ENCODE data around the gene ZBED4. TPM values are rescaled to one million over a fixed set of nuclear protein-coding genes. Genes with fewer than 3 reads are reported as not detected.

ZBED4 gene
- total RNA-seq, 1 experiment from 2014 or later, result 31.5 TPM

DNA sequence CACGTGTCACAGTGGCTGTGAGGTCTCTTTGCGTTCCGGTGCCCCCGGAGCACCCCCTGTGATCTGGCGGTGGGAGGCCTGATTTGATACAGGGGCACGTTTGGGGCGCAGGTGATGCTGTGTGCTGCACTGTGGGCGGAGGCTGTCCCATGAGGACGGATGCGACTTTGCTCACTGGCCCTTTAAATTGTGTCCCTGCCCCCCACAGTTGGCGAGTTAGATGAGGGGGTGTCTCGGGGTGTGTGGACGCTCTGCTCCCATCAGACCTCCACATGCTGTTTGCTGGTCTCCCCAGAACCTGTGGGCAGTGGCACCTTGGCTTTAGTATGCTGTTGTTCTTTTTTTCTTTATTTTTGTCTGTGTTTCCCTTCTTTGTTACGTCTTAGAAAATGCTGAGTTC lies 5.2 kb downstream of the ZBED4 start:
- H3K4me3 ChIP-seq (ENCODE audit: low read depth, low read length, poor library complexity, severe bottlenecking), result no peak overlapping the region
- ChIA-PET CTCF (no interaction called here), POLR2A (ENCODE audit: low non-redundant PET) (no interaction called here)
- H3K27ac ChIP-seq (ENCODE audit: low read depth, low read length, poor library complexity, severe bottlenecking), result no peak overlapping the region
- H3K36me3 ChIP-seq (ENCODE audit: insufficient read depth, low read length, poor library complexity, severe bottlenecking), result no peaks in the 10 kb centered on the region
- no peak for TF ChIP-seq EZH2 (IDR thresholded peaks at IDR 0.05; ENCODE audit: borderline replicate concordance, low read depth, low read length, poor library complexity, severe bottlenecking)
- TF ChIP-seq, protein P1, sequence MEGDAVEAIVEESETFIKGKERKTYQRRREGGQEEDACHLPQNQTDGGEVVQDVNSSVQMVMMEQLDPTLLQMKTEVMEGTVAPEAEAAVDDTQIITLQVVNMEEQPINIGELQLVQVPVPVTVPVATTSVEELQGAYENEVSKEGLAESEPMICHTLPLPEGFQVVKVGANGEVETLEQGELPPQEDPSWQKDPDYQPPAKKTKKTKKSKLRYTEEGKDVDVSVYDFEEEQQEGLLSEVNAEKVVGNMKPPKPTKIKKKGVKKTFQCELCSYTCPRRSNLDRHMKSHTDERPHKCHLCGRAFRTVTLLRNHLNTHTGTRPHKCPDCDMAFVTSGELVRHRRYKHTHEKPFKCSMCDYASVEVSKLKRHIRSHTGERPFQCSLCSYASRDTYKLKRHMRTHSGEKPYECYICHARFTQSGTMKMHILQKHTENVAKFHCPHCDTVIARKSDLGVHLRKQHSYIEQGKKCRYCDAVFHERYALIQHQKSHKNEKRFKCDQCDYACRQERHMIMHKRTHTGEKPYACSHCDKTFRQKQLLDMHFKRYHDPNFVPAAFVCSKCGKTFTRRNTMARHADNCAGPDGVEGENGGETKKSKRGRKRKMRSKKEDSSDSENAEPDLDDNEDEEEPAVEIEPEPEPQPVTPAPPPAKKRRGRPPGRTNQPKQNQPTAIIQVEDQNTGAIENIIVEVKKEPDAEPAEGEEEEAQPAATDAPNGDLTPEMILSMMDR (conservative IDR thresholded peaks at IDR 0.05; ENCODE audit: low read depth, low read length), result no peak
- intact Hi-C loops (cut with micrococcal nuclease; ENCODE audit: unreplicated experiment), result no loop called here
- H3K27me3 ChIP-seq (replicated peaks; ENCODE audit: insufficient read depth, low read depth, low read length, poor library complexity), result no peaks in the 10 kb centered on the region
- peaks cover 9% of the 10 kb centered on the region for H3K4me1 ChIP-seq (ENCODE audit: insufficient read depth, low read length, poor library complexity, severe bottlenecking)
- H3K9me3 ChIP-seq (ENCODE audit: low read depth, low read length, poor library complexity, severe bottlenecking), result no peaks in the 10 kb centered on the region
- no peak for DNase-seq (ENCODE audit: low spot score)
- no TSS peak for BruUV-seq (replicated peaks)

DNA sequence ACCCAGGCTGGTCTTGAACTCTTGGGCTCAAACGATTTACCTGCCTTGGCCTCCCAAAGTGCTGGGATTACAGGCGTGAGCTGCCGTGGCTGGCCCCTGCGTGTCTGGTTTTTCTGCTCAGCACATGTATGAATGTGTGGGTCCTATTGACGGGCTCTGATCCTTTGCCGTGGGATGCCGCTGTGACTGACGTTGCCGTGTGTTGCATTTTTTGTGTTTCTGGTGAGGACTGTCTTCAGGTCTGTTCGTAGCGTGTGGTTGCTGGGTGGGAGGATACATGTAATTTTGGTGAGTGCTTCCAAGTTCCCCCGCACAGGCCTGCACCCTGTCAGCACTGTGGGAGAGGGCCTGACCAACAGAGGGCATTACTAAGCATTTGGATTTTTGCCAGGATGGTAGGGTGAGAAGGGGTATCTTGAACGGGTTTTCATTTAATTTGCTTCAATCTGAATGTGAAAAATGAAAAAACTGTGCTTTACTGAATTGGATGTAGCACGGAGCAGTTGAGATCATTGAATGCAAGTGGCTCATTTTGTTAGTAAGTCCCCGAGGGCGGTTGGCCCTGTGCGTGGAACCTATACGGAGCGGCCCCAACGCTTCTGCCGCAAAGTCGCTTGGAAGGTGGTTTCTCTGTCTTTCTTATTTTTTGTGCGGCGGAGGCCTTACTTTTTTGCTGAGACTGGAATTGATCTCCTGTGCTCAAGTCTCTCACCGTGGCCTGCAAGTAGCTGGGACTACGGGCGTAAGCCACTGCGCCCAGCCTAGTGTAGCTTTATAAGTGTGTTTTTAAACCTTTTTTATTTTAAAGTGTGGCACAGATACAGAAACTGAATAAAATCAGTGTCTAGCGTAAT lies 8.2 kb downstream of the ZBED4 start:
- Histone ChIP-seq H3K4me3 (ENCODE audit: low read depth, low read length, poor library complexity, severe bottlenecking) (no peak overlapping the region), H3K4me1 (ENCODE audit: insufficient read depth, low read length, poor library complexity, severe bottlenecking) (no peaks in the 10 kb centered on the region), H3K9me3 (ENCODE audit: low read depth, low read length, poor library complexity, severe bottlenecking) (peaks cover 14% of the 10 kb centered on the region), H3K27ac (ENCODE audit: low read depth, low read length, poor library complexity, severe bottlenecking) (no peak overlapping the region), H3K36me3 (ENCODE audit: insufficient read depth, low read length, poor library complexity, severe bottlenecking) (no peaks in the 10 kb centered on the region), H3K27me3 (replicated peaks; ENCODE audit: insufficient read depth, low read depth, low read length, poor library complexity) (no peaks in the 10 kb centered on the region)
- CTCF ChIA-PET, result no interaction called here
- no peak for DNase-seq (ENCODE audit: low spot score)
- POLR2A ChIA-PET (ENCODE audit: low non-redundant PET), result no interaction called here
- TF ChIP-seq EZH2 (IDR thresholded peaks at IDR 0.05; ENCODE audit: borderline replicate concordance, low read depth, low read length, poor library complexity, severe bottlenecking), result no peak
- TF ChIP-seq, protein P1 (conservative IDR thresholded peaks at IDR 0.05; ENCODE audit: low read depth, low read length), result no peak
- intact Hi-C loops (cut with micrococcal nuclease; ENCODE audit: unreplicated experiment), result no loop called here
- BruUV-seq (replicated peaks), result no TSS peak

DNA sequence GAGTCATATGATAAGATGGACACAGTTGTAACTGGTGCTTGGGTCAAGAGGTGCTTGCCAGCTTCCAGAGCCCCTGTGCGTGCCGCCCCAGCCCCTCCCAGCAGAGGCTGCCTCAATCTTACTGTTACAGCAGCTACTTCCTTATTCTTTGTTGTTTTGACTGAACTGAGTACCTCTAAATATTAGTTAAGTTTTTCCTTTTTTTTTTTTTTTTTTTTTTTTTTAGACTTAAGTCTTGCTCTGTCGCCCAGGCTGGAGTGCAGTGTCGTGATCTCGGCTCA lies 8.8 kb downstream of the ZBED4 start:
- POLR2A ChIA-PET (ENCODE audit: low non-redundant PET), result no interaction called here
- DNase-seq (ENCODE audit: low spot score), result no peak
- Histone ChIP-seq H3K27ac (ENCODE audit: low read depth, low read length, poor library complexity, severe bottlenecking) (no peak overlapping the region), H3K27me3 (replicated peaks; ENCODE audit: insufficient read depth, low read depth, low read length, poor library complexity) (no peaks in the 10 kb centered on the region), H3K4me3 (ENCODE audit: low read depth, low read length, poor library complexity, severe bottlenecking) (no peak overlapping the region), H3K4me1 (ENCODE audit: insufficient read depth, low read length, poor library complexity, severe bottlenecking) (no peaks in the 10 kb centered on the region), H3K9me3 (ENCODE audit: low read depth, low read length, poor library complexity, severe bottlenecking) (peaks cover 14% of the 10 kb centered on the region), H3K36me3 (ENCODE audit: insufficient read depth, low read length, poor library complexity, severe bottlenecking) (no peaks in the 10 kb centered on the region)
- no TSS peak for BruUV-seq (replicated peaks)
- TF ChIP-seq, protein P1 (conservative IDR thresholded peaks at IDR 0.05; ENCODE audit: low read depth, low read length), result no peak
- no peak for TF ChIP-seq EZH2 (IDR thresholded peaks at IDR 0.05; ENCODE audit: borderline replicate concordance, low read depth, low read length, poor library complexity, severe bottlenecking)
- CTCF ChIA-PET, result no interaction called here
- intact Hi-C loops (cut with micrococcal nuclease; ENCODE audit: unreplicated experiment), result no loop called here

Data from A673 (cell line).